ACHN (cell line): ENCODE measurements around the gene HMGCLL1.
A peak's percentile ranks its signal among the peaks of the same experiment; 100 is the strongest.

ENCODE experiments used
- DNase-seq: peaks from one replicate; pipeline ENCODE4 v3.0.0-alpha.2; 2015
- in situ Hi-C: cut with HindIII; loops from 2 replicates; pipeline ENCODE4 v1.10.0; 2017; ENCODE audit warnings: low sequenced_read_pairs, low pct_ligation_motif_present, low pct_unique_long_range_greater_than_20kb

The HMGCLL1 gene

DNA sequence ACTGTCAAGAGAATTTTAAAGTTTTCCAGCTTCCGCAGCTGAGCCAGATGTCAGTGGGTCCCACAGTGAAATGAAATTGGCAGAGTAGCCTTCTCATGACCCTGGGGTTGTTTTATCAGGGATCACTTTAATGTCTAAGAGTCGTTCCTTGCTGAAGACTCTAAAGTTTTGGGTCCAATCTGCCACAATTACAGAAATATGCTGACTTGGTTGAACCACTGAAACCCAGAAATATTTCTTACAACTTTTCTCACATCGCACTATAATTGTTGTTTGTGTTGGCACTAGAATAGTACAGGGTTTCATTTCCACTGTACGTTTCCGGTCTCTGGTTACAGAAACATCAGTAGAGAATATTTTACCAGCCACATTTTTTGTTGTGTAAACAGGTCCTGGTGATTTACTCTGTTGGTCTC, 109.0 kb downstream of the HMGCLL1 start:
- in situ Hi-C loops, result no loop called here
- DNase-seq, result no peak

DNA sequence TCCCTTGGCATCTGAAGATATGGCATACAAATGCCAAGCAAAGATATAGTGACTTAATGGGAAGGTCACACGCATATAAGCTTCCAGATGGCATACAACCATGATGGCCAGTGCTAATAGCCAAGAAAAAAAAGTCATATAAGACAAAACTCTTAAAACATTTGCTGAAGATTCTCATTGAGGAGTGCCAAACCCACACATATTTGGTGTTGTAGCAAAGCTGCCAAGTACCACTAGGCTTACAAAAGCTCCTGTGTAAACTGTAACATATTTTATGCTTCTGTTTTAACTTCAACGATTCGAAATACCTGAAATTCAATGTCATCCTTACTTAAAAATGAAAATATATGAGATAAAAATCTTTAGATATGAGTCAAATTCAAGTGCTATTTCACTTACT, 123.0 kb downstream of the HMGCLL1 start:
- in situ Hi-C loops, result no loop called here
- DNase-seq, result no peak

DNA sequence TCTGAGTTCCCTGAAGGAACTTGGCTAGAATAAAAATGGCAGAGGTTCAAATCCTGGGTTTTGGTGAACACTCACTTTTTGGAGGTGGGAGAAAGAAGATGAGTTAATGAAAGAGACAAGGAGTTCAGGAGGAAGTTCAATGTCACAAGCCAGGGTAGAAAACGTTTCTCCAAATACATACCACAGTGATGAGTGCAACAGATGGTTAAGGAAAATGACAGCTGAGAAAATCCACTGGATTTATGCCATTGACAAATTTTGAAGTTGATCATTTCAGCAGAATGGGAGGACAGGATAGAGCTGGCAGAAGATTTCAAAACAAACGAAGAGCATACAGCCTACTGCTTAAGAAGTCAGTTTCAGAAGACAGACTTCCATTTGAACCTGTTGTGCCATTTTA, 129.0 kb downstream of the HMGCLL1 start:
- DNase-seq, result no peak
- in situ Hi-C loops, result no loop called here

DNA sequence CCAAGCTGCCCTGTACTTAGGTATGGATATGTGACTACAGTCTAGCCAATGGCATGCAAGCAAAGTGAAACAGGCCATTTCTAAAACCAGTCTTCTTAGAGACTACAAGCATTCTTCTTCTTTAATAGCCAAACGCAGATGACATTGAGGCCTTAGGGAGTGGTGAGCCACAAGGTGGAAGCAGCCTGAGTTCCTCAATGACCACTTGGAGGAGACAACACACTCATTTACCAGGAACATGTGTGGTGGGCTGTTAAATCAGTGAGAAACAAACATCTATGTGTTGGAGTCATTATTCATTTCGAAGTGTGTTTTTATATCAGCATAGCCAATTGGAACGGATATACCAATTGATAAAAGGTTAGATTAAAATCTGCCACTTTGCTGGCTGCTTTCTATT, 129.8 kb downstream of the HMGCLL1 start:
- in situ Hi-C loops, result no loop called here
- DNase-seq, result peak; percentile 24

DNA sequence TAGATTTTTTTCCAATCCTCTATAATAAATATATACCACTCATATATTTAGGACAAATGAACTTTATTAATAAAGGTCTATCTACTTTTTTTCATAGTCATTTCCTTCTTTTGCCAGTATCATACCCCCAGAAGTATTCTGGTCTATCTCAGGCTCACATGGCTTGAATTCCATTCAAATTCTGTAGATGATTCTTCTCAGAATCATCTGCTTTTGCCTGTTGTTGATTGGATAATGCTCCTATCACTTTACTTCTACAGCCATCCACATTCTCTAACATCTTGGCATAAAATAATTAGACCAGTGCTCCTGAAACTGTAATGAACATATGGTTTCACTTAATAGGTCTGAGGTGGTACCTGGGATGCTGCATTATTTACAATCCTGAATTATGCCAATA, 130.5 kb downstream of the HMGCLL1 start:
- peak; percentile 39 for DNase-seq

DNA sequence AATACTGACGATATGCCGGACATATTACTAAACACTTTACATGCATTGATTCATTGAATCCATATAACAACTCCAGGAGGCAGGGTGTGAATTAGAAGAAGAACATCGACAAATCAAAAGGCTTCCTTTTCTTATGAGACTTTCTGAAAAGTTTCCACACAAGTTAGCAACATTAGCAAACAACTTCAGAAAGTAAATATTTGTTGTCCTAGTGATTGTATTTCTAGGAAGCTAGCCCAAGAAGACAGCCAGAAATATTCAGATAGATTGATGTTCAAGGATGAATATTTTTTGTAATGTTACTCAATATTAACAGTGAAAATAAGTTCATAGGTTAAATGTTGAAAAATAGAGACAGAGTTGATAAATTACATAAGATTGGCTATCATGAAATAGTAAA, 131.1 kb downstream of the HMGCLL1 start:
- DNase-seq, result no peak
- in situ Hi-C loops, result no loop called here

More for the DNA sequence above, 130.5 kb downstream of the HMGCLL1 start:
- in situ Hi-C loops, result no loop called here

DNA sequence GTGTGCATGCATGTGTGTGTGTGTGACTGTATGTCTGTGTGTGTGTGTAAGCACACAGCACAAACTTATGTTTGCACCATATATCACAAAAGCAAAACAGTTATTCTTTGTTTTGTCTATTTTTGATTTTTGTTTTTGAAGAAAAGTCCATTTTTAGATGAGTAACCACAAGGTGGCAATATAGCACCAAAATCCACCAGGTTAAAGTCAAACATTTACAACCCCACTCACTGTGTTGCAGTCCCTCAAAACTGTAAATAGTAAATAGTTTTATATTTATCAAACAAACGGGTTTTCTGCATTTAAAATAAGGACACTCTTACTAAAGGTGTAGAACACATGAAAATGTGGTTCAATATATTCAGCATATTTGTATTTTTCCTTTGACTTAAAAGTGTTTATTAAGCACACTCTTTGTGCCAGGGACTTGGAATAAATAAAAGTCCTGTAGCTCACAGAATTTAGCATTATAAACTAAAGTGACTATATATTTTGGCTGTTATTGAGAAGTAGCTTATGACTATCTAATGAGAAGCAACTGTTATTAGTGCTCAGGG, 133.3 kb downstream of the HMGCLL1 start:
- in situ Hi-C loops, result no loop called here
- DNase-seq, result peak; percentile 42

DNA sequence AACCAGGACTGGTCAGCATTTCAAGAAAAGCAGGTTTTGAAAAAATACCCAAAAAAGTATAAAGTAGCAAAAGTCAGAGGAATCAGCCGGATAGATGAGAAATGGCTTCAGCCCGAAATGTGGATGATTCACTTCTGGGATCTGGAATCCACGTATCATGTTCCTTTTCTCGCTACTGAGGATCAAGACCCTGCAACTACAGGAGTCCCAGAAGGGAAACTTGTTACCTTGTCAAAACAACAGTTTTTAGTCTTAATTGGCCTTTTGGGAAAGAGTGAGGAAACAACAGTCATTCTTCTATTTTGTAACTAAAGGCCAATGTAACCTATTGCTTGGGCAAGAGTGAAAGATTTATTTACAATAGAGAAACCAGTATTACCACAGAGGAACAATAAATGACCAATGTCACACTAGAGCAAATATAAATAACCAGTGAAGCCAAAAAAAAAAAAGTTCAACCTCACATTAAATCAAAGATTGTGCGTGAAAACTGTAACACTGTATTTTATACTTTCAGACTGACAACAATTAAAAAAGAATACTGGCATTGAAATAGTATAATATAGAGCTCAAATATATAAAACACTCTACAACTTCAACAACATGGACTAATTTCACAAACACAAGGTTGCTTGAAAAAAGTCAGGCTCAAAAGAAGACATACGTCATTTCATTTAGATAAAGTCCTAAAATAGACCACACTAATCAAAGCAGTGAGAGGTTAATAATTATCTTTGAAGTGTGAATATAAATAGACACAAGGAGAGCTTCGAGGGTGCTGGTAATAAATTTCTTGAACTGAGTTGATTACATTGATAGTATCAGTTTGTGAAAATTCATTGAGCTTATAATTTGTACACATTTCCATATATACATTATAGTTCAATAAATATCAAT, 135.5 kb downstream of the HMGCLL1 start:
- in situ Hi-C loops, result no loop called here

DNA sequence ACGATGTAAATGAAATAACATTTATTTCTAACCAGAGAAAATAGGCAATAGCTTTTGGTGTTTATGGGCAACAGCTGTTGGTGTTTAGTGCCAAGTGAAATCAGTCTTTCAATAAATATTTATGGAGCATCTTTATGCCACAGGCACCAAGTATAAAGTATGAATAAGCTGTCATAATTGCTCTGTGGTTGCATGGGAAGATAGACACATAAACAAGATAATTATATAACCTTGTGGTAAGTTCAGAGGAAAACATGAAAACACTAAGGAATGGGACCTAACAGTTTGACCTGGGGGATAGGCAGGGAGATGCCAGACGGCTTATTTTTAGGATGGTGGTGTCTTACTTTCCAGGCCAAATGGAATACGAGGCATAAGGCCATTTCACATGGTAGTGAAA, 140.8 kb downstream of the HMGCLL1 start:
- no peak for DNase-seq
- in situ Hi-C loops, result no loop called here

More for the DNA sequence above, 135.5 kb downstream of the HMGCLL1 start:
- no peak for DNase-seq

DNA sequence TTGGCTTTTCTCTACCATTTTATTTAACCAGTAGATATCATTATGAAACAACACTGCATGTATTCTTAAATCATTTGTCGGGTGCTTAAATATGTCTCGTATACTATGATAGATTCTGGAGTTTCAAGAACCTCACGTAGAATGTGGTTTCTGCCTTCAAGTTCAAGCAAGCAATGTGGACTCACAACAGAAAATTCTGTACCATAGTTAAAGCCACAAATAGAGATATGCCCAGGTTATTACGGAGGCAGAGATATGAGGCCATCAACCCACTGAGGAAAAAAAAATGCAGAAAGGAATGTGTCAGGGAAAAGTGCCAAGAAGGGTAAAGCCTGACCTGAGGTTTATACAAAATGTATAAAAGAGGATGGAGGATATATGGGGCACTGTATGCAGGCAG, 141.9 kb downstream of the HMGCLL1 start:
- in situ Hi-C loops, result no loop called here
- DNase-seq, result no peak

DNA sequence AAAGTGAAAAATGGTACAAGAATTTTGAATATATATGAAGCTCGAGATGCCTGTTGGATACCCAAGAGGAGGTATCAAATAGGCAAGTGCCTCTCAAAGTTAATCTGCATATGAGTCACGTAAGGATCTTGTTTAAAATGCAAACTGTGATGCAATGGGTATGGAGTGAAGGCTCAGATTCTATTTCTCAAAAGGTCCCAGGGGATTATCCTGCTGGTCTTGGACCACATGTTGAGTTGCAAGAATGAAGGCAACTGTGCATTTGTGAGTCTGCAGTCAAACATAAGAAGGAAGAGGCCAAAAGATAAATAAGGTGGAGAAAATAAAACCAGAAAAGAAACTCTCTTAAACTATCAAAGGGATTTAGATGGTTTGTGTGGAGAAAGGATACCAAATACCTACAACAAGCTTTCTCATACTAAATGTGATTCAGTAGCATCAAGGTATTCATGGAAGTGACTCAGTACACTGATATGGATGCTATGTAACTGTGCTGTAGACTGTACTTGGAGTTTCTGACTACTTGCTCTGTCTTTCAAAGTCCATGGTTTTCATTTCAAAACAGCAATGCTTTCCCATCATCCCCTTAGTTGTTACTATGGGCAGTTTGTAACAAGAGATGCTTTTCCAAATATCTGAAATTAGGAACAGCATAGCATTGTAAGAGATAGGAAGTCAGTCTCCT, 145.4 kb downstream of the HMGCLL1 start:
- in situ Hi-C loops, result no loop called here
- no peak for DNase-seq

DNA sequence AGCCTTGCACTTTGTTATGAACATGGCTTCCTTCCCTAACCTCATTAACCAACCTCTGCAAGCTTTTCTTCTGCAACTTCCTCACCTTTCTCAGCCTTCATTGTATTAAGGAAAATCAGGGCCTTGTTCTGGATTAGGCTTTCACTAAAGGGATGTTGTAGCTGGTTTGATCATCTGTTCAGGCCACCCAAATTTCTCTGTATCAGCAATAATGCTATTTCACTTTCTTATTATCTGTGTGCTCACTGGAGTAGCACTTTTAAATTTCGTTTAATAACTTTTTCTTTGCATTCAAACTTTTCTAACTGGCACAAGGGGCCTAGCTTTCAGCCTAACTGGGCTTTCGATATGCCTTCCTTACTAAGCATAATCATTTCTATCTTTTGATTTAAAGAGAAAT, 155.1 kb downstream of the HMGCLL1 start:
- no peak for DNase-seq
- in situ Hi-C loops, result no loop called here

DNA sequence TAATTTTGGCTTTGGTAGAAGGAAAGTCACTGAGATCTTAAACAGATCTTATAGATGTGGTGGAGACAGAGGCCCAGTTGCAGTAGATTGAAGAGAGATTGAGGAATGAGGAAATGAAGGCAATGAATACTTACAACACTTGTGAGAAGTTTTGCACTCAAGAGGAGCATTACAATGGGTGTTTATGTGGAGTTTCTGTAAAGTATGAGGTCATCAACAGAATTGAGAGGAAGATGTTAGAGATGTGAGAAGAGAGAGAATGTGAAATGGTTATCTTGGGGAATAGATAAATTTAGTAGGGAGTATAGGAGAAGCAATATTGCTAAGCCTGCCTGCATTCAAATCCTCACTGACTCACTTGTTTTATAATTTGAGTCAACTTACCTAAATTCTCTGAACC, 168.3 kb downstream of the HMGCLL1 start:
- in situ Hi-C loops, result no loop called here
- no peak for DNase-seq

DNA sequence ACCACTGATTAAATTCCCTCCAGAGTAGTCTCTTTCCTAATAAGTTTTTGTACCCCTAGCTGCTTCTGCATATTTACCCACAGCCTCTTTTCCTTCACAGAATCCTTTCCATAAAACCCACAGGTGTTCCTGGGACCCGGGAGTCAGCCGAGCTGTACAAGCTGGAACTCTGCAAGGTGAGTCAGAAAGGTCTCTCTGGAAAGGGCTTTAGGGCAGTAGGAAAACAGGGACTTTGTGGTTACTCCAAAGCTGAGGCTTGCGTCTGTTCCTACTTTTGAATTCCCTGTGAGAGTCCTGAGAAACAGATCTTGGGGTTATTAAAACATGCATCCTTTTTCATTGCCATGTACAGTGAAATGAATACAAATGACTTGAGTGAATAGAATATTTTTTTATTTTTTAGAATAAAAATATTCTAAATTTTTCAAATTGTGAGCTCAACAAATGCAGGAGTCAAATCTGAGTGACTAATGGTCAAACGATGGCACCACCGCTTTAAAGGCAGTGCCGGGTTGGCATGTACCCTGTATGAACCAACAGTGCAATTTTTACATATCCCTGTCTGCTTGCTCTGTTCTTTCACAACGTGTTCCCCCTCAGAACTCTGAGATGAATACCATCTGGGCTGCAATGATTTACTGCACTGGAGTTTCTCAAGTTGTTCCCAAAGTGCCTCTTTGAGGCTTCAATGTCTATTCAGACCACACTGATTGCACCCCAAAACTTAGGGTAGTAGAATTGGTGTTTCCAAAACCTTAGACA, 173.3 kb downstream of the HMGCLL1 start:
- in situ Hi-C loops, result no loop called here
- no peak for DNase-seq

DNA sequence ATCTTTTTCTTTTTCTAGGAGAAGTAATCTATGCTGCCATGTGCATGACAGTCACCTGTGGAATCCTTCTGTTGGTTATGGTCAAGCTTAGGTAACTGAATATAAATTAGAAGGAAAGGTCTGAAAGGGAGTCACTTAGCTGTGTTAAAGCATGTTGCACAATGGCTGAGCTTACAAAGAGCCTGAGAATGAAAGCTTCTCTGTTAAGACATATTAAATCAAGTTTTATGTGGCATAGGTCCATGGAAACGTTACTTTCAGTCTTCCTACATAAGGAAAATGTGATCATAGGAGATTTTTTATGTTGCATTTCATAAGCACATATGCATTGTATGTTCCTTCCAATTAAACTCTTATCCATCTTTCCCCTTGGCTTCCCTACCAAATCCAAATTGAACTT, 179.6 kb downstream of the HMGCLL1 start:
- no peak for DNase-seq
- in situ Hi-C loops, result no loop called here

DNA sequence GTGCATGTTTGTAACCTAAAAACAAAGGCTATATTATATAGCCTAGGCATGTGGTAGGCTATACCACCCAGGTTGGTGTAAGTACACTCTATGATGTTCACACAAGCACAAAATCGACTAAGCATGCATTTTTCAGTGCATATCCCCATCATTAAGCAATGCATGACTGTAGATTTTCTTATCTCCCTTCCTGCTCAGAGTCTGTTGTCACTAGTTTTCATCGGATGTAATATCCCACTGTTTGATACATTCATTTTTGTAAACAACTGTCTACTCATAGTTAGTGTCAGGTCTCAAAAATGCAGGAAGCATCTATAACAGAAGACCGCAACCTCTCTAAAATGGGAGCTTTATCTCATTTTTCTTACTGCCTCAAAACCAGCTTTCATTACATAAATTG, 181.0 kb downstream of the HMGCLL1 start:
- in situ Hi-C loops, result no loop called here
- no peak for DNase-seq

DNA sequence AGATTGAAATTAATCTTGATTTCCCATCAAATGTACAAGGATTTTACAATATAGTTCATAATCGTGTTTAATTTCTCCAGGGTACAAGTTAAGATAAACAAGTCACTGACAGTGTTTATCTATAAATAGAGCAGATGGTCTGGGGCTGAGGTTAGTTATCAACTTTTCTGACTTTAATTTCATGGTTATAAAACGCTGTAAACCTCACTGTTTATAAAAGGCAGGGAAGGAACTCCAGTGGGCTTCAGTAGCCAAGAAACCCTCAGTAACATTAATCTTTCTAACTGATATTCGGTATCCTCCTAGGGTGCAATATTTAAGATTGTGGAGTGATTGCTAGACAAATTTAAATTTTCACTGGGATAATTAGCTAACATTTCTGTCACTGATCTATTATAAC, 183.1 kb downstream of the HMGCLL1 start:
- no peak for DNase-seq
- in situ Hi-C loops, result no loop called here

DNA sequence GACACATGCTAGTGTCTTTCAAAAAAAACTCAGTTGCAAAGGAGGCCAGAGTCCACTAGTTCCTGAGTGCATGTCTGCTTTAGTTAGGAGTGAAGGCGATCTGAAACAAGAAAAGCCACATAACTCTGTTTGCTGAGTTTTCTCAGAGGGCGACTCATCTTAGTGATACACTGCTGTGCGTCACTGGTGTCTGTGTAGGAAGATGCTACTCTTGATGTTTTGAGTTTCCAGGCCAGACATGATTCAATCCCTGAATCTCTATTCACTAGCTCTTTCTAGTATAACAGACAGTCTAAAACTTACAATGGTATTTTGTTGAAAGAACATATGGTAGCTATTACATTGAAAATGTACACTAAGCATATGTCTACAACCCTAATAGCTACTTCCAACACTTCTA, 190.8 kb downstream of the HMGCLL1 start:
- in situ Hi-C loops, result no loop called here
- no peak for DNase-seq
